GM12865 (cell line): ENCODE results near the gene PLA2G4F.

Experiments
- DNase-seq: peaks from one replicate; pipeline ENCODE4 v3.0.0; 2010; ENCODE audit warnings: low read depth
- H3K4me3 ChIP-seq: 2 replicates; pipeline ENCODE4 v1.5.1; 2011; ENCODE audit warnings: mild to moderate bottlenecking, low read depth, low read length, control low read depth
- TF ChIP-seq, protein P1 (sequence below): IDR thresholded peaks from 2 replicates; pipeline ENCODE4 v1.5.1; 2011; ENCODE audit warnings: low read length, control low read depth, low read depth, inconsistent platforms; ENCODE audit not compliant: insufficient read depth; ENCODE audit errors: missing control alignments

PLA2G4F gene

DNA sequence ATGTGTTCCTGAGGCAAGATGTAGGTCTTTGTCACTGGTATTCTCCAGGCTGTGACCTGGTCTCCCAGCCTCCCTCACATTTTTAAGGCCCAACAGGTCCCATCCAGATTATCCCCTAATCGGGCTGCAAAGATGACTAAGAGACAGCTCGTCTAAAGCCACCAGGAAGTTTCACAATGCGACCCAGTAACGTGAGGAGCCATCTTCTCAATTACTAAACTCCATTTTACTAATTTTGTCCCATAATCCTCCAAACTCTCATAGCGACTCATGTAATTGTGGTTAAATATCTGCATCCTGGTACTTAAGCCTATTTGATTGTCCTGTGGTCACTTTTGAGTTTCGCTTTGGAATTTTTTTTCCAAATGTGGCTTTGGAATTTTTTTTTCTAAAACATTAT lies 8.7 kb upstream of the PLA2G4F start:
- TF ChIP-seq, protein P1, sequence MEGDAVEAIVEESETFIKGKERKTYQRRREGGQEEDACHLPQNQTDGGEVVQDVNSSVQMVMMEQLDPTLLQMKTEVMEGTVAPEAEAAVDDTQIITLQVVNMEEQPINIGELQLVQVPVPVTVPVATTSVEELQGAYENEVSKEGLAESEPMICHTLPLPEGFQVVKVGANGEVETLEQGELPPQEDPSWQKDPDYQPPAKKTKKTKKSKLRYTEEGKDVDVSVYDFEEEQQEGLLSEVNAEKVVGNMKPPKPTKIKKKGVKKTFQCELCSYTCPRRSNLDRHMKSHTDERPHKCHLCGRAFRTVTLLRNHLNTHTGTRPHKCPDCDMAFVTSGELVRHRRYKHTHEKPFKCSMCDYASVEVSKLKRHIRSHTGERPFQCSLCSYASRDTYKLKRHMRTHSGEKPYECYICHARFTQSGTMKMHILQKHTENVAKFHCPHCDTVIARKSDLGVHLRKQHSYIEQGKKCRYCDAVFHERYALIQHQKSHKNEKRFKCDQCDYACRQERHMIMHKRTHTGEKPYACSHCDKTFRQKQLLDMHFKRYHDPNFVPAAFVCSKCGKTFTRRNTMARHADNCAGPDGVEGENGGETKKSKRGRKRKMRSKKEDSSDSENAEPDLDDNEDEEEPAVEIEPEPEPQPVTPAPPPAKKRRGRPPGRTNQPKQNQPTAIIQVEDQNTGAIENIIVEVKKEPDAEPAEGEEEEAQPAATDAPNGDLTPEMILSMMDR, result no peak
- no peak for DNase-seq
- H3K4me3 ChIP-seq, result no peak overlapping the region

- no peak overlapping the region for H3K4me3 ChIP-seq
- DNase-seq, result no peak
- TF ChIP-seq, protein P1, result no peak
Measured at GRCh38 chr15:42163947-42164550, 7.6 kb upstream of the PLA2G4F start.

DNA sequence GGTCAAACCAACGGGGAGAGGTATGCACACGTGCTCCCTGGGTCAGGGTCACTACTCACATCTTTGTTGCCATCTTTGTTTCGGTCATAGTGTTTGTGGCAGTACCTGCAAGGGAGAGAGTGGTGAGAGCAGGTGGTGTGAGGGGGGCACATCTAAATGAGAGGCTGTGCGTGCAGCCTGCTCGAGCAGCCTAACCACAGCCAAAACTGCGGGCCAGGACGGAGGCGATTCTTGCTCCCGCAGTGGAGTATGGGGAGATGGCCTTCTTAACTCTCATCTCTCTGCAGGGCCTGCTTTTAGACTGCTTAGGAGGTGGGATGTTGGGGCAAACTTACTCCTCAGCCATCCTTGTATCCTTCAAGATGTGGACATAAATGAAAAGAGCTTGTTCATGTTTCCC lies 6.9 kb upstream of the PLA2G4F start:
- DNase-seq, result no peak
- TF ChIP-seq, protein P1, result no peak

DNA sequence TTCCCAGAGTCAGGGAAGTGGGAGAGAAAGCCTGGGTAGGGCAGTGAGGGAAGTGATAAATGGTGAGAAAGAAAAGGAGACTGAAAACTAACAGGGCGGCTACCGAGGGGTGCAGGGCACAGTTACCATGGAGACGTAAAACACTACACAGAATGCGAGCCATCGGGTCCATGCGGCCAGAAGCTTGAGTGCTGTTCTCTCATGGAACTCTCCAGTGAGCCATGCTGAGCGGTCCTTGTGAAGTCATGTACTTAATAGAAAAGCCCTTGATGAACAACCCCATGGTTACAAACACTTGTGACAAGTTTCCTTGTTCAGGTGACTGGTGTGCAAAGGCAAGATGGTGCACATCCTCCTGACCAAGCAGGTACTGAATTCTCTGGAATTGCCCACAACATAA lies 3.7 kb upstream of the PLA2G4F start:
- H3K4me3 ChIP-seq, result no peak overlapping the region
- no peak for DNase-seq
- TF ChIP-seq, protein P1, result no peak

More for the DNA sequence above, 6.9 kb upstream of the PLA2G4F start:
- no peak overlapping the region for H3K4me3 ChIP-seq

DNA sequence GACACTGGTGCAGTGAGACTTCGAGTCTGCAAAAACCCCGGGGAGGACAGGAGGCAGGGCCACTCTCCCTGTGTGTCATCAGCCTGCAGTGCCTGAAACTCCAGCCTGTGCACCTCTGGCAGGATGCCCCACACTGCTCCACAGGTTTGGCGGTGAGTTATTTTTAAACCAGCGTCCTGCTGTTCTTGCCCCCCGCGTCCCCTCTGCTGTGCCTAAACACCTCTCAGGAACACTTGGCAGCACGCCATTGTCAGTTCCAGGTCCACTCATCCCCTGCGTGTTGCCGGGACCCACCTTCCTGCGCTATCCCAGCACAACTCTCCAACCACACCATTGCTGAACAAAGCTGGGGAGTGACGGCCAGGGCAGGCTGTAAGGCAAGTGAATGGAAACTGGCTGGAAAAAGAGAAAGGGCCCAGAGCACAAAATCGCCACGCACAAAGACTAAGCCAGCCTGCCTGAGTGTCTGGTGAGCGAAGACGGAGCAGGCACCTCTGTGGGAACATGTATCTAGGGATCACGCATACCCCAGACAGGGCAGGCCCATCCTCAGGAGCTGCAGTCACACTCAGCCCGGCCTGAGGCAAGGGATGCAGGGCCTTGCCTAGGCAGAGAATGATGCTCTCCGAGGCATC lies 3.1 kb upstream of the PLA2G4F start:
- DNase-seq, result no peak
- TF ChIP-seq, protein P1, result no peak
- no peak overlapping the region for H3K4me3 ChIP-seq

DNA sequence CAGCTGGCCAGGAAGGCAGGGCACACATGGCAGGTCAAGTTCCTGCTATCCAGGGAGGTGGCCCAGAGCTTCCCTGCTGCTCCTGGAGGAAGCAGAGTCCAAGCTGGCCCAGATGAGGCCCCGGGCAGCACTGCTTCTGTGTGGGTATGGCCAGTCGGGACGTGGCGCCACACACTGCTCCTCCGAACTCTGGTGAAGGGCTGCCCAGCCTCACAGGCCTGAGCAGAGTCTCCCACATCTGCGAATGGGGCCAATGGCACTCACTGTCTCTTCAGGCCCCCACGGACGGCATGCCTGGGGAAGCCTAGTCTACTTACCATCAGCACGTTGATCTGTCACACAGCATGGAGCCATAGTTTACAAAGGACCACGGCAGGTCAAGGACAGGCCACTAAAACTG lies 2.5 kb upstream of the PLA2G4F start:
- TF ChIP-seq, protein P1, result no peak
- no peak for DNase-seq
- no peak overlapping the region for H3K4me3 ChIP-seq
